NCI-H128 (cell line): ENCODE measurements around the gene FBLN5.
"Not testable (repeated sequence)": the region's sequence is repeated elsewhere in the genome, so short reads cannot be mapped to it uniquely, and the experiment has no call there.

Experiments used
- DNase-seq: peaks from one replicate; lab custom pipeline; 2025; ENCODE audit not compliant: unreplicated experiment; lab: John Stamatoyannopoulos, UW

Gene FBLN5

DNA sequence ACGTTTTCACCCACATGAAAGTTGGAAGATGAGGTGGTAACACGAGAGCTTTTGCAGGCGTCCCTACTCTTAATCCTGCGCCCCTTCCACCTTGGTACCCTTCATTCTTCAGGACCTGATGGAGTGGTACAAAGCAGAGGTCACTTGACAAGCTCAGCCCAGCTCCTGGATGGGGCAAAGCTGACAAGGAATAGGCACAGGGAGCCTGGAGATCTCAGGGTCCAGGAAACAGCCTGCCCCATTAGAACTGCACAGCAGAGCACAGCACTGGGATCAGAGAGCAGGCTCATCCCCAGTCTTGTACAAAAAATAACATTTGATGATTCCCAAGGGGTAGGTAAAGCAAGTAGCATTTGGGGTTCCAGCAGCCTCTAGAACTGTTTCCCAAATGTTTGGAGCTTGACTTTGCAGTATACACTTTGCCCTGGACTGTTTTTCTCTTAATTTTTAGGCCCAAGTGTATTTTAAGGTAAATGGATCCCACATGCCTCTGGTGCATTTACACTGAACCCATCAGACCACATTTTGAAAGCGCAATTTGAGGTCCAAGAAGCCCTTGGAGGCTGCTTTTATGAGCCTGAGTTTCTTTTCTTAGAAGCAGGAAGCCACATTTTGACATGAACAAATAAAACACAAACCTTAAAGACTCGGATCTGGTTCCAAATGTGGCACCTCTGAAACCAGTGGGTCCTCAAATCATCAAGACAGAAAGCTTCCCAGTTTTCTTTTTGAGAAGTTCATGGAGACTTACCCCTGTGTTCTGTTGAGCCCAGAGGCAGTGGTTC is 80.8 kb downstream of the FBLN5 start:
- no peak for DNase-seq

DNA sequence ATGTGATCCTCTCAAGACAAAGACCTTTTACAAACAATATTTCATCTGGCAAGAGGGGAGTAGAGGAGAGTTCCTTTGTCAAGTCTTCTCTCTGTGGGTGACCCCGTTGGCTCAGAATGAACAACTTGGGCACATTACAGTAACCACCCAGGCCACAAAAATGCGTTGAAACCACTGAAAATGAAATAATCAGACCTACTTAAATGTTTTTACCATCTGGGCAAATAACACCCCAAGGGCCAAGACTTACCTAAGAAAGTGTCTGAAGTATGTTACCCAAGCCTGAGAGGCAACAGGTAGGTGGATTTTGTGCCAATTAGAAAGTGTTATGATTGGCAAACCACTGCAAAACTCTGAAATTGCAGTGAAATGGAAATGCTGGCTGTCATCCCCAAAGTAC is 81.4 kb downstream of the FBLN5 start:
- no peak for DNase-seq

DNA sequence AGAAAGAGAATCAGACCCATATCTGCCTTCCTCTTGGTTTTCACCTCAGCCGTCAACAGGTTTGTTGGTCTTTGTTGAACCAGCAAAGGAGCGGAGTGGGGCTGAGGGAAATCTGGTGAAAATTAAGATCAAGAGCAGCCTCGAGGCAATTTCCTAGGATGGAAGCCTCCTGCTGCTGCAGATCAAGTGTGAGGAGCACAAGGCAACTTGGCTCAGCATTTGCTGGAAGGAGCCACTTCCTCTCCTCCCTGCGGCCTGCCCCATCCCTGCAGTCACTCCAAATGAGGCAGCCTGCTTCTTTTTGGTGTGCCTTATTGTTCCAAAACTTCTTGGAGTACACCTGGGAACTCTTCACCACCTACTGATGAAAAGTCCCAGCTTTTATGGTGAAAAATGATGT is 85.1 kb downstream of the FBLN5 start:
- DNase-seq: no peak

DNA sequence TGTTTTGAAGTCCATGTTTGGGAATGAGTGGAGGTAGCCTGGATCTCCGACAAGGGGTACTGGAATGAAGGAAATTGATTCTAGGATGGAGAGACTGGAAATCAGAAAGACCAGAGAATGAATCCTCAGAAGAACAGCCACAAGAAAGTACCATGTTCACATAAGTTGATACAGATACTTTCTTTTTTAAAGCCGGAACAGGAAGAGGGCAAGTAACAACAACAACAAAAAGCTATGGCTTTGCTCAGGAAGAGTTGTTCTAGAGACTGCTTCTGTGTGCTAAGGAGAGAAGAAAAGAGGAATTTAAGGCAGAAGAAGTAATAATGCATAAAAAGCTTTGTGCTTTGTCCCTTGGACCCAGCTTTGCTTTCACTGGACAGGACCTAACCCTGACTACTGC is 86.4 kb downstream of the FBLN5 start:
- no peak for DNase-seq

DNA sequence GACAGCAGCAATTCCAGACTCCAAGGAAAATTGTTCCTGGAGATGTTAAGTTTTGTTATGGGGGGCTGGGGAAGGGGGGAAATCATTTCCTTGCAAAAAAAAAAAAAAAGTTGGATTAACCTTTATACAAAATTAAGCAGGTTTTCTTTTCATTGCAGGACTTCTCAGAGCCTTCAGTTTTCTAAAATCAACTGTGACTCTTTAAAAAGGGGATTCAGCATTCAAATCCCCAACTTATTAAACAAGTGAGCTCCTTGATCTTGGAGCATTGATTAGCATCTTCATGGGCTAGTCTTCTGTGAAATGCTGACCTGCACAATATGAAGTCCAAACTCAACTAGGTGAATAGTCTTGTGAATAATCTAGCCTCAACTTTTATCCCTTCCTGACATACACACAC is 87.3 kb downstream of the FBLN5 start:
- no peak for DNase-seq

DNA sequence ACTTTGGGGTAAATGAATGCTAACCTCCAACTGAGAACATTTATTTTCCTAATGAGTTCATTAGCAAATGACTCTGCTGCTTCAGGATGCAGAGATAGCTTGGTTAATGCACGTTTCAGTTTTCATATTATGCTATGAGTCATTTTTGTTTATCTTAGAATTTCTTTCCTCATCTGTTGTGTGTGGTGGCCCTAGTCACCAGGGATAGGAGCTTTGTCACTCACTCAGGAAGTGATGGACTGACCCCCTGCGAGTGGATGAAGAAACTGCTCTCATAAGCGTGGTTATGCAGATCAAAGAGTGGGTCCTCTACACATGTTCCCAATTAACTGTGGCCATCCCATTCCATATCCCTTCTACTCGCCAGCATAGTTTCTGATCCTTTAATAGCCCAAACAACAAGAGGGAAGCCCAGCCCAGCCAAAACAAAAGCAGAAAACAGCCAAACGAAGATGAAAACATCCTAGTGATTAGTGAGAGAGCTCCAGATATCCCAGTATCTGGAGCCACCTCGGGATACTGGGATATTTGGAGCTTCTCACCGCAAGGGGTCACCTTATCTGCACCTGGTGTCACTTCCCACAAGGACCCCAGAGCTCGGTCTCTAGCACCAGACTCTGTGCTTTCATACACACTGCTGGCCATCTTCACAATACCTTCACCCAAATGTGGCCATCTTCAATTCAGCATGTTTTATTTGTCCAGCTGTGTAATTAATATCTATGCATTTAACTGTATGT is 88.8 kb downstream of the FBLN5 start:
- no peak for DNase-seq

DNA sequence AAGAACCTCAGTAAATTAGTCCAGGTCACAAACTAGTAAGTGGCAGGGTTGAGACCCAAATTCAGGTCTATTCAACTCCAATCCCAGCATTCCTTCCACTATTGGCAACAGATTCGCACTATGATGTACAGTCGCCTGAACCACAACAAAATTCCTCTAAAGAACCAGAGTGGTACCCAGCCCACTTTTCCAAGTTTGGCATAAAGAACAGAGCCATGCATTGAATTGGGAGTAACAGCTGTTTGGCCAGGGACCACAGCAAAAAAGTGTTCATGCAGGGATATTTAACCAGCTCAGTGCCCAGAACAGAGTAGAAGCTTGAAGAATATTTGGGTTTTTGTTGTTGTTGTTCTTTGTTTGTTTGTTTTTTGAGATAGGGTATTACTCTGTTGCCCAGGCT is 89.9 kb downstream of the FBLN5 start:
- DNase-seq: no peak

DNA sequence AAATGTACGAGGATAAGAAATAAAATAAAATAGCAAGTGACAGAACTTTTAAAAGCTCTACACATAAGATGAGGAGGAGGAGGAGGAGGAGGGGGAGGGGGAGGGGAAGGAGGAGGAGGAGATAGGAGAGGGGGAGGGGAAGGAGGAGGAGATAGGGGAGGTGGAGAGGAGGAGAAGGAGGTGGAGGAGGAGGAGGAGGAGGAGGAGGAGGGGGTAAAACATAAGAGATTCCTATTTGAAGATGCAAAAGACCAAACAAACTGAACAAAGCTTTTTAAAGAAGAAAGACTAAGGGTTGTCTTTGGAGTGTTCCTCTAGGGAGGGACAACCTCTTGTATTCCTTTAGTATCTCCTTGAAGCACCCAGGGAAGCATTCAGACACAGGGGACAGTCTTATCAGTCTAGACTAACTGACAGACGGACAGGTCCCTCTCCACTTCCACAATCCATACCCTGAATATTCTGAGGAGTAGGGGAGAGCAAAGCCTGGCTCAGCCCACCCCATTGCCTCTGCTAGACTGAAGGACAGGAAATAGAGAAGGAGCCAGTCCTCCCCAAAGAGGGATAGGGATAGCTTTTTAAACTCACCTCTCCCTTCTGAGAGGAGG is 93.1 kb downstream of the FBLN5 start:
- DNase-seq: no peak

DNA sequence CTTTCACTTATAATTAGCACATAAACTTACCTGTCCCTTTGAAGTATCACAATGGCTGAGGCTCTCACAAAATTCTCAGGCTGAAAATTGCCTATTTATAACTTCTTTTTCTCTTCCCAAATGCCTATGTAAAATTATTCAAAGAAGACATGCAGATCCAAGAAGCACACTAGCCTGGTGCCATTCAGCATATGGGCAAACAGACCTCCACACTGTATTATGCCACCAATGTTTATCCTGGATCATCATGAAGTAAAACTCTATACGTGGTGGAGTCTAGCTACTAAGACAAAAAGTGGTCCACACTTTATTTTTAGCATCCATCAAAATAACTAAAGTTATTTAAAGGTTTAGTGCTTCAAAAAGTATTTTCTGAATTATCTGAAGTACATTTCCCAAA is 95.9 kb downstream of the FBLN5 start:
- DNase-seq: no peak

DNA sequence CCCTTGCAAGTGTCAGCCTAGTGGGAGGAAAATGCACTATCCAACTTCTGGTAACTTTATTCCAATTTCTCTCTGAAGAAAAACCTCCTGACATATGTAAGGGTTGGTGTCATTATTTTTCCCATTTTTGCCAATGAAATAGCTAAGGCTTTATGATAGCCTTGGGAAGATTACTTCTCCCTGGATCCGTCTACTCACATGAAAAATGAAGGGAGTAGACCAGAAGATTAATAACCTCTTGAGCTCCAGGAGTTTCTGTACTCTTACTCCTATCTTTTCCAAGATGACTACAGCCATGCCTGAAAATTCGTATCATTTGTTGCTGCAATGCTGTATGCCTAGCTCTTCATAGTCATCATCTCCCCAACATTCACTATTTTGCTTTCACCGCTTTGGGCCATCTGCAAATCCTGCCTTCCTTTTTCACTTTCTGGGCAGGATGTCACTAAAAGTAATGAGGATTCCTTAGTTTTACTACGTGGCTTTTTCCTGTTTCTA is 98.9 kb downstream of the FBLN5 start:
- no peak for DNase-seq

DNA sequence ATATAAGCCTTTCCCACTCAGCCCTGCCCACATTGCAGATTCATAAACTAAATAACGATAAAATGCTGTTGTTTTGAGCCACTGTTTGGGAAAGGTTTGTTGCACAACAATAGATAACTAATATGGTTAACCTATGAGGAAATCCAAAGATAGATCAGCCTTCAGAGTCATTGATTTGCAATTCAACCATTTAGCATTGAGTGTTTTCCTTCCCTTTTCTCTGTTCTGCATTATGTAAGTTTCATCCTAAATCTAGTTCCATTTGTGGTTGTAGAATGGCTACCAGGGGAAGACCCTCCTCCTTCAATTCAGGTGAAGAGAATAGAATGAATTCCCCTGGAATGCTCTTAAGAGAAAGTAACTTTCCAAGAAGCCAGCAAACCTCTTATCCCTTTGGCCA is 99.8 kb downstream of the FBLN5 start:
- DNase-seq: no peak

DNA sequence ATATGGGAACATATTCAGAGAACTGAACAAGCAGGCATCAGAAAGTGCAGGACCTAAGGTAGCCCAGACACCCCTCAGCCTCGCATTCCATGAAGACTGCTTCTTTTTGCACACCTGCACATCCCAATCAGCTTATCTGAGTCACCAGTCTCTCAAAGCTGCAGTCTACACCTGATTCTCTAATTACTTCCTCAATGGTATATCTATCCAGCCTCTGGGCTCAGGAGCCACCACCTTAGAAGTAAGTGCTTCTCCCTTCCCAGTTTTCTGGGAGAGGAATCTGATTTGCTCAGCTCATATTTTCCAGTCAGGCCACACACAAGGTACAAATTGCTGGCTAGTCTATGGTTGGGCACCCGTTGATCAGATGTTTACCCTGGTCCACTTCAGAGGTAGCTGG is 101.8 kb downstream of the FBLN5 start:
- no peak for DNase-seq

DNA sequence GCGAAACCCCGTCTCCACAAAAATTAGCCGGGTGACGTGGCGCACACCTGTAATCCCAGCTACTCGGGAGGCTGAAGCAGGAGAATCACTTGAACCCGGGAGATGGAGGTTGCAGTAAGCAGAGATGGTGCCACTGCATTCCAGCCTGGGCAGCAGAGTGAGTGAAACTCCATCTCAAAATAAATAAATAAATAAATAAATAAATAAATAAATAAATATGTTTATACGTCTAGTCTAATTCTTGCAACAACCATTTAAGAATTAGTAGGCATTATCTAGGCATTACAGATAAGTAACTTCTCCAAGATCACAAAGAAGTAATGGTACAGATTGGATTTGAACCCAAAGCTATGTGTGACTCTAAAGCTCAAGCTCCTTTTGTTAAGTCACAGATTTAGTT is 102.4 kb downstream of the FBLN5 start:
- DNase-seq: not testable (repeated sequence)

DNA sequence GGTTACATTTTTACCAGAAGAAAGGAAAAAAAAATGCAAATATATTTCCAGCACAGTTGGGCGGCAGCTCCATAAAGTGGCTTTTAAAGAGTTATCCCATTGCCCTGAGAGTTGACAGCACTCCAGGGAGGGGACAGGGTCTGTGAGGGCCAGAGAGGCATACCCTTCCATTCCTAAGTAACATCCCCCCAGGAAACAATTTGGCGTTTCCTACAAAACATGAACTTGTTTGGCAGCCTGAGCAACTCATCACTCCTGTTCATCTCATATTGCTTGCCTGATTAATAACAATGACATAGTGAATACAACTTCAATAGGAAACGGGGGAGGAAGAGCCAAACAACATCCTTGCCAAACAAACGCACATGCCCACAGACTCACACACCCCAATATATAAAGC is 103.5 kb downstream of the FBLN5 start:
- no peak for DNase-seq

DNA sequence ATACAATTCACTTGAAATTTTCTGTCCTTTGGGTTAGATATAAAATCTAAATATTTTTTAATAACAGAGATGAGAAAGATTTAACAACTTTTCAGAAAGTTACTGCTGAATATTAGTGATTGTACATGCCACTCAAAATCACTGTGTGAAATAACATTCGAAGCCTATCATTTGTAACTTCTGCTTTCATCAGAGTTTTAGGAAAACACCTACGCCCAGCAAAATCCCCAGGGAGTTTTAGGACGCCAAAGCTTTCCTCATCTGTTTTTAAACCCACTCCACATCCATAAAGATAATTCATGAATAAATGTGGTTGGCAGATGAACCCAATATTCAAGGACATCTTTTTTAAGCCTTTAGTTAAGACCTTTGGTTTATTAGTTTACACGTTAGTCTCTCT is 104.1 kb downstream of the FBLN5 start:
- DNase-seq: no peak

DNA sequence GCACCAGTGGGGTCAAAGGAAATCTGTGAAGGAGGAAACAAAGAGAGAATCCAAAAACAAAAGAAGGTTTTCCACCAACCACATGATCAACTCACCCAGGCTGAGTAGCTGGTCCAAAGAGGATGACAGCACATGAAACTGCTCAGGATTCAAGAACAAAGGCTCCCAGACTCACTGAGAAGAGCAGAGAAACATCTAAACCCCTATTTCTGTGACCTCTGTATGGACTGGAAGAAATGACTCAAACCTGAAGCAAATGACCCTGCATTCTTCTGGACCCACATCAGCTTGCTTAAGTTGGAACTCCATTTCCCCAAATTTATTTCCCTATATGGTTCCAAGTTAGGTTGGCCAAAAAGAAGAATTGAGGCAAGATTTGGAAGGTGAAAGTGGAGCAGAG is 106.4 kb downstream of the FBLN5 start:
- no peak for DNase-seq

DNA sequence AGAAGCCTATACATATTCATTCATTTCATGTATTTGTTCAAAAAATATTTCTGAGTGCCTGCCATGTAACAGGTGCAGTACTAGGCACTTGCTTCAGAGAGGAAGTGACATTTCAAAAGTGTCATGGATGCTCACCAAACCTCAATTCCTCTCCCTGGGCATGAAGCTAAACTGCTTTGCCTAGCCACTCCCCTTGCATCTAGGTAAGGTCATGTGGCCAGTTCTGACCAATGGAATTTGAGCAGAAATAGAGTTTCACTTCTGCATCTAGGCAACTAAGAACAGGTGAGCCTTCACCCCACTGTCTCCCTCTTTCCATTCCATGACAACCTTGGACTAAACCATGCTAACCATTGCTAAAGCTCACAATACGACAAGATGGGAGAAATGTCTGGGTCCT is 107.7 kb downstream of the FBLN5 start:
- no peak for DNase-seq

DNA sequence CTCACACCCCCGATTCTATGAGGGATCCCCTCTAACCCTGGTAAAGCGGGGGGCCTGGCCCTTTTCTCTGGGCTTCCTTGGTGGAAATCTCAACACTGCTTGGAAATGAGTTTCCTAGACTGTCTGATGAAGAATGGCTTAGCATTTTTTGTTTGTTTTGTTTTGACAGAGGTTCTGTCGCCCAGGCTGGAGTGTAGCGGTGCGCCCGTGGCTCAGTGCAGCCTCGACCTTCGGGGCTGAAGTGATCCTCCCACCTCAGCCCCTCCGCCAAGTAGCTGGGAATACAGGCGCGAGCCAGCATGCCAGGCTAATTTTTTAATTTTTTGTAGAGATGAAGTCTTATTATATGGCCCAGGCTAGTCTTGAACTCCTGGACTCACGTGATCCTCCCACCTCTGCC is 110.4 kb downstream of the FBLN5 start:
- DNase-seq: no peak

DNA sequence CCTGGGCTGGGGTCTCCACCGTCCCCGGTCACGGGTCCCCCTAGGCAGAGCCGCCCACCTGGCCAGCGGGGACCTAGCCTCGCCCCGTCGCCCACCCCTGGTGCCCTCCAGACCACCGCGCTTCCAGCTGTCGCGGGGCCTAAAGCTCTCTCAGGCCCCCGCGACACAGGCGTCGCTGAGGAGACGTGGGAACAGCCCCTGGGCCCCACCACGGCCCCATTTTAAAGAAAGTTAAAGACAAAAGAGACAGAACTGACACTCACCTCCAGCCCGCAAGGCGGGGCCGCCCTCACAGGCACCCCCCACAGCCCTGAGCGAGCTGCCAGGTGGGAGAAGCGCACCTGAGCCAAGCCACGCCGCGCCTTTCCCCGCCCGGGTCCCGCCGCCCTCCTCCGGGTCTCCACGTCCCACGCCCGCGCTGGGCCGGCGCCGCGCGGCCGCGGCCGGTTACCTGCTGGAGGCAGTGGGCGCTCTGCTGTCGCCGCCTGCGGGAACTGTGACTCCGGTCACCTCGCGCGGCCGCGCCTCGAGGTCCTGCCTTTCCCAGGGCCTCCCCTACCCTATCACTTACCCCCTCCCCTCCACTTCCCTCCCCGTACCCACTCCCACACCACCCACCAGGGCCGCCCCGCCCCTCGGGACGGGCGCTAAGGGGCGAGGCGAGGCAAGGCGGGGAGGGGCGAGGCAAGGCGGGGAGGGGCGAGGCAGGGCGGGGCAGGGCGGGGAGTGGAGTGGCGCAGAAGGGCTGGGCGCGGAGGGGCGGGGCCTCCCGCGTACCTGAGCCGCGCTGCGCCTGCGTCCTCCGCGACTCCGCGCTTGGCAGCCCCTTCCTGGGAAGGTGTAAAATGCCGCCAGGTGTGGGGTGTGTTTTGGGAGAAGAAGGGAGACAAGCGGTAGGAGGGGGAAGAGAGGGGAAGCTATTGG is 111.3 kb downstream of the FBLN5 start:
- peak; percentile 77 for DNase-seq

DNA sequence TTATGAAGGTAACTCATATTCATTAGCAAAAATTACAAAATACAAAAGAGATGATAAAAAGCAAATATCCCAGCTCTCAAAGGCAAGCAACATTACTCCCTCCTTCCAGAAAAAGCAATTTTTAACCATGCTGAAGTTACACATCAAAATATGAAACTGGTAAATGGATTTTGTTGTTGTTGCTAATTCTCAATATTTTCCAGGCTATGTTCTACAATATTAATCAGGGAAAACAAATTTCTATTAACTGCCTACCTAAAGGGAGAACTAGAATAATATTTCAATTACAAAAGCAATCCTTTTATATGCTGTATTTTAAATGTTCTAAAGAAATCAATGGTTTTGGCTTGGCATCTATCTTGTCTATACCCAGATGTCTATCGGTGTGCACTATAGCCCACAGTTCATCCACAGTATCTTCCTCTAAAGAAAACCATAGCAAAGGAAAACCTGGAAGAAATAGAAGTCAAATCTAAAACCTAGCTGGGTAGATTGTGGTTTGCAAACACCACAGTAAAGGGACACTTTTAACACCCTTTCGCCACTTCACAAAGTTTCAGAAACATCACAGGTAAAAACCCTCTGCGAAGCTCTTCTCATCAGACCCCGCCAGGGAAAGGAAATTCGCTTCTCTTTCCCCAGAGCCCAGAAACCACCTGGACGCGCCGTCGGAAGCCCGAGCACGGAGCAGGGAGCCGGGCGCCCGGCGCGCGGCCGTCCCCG is 112.1 kb downstream of the FBLN5 start:
- DNase-seq: no peak
